ENCODE data around the gene ARHGAP44.

DNA sequence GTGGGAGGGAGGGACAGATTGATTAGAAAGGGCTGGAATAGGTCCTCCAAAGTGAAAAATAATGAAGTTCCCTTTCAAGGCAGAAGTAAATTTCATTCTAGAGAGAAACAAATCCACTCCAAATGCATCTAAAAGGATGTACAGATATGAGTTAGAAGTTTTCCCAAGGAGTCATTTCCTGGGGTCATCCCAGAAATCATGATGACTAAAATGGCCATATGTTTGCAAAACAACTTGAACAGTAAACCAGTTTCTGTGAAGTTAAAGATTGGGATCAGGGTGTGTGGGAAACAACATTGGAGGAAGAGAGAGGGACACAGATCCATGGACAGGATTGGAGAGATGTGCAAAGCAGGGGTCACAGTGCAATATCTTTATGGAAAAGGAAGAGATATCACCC, 32.5 kb upstream of the ARHGAP44 start:
- TF ChIP-seq, protein P1, sequence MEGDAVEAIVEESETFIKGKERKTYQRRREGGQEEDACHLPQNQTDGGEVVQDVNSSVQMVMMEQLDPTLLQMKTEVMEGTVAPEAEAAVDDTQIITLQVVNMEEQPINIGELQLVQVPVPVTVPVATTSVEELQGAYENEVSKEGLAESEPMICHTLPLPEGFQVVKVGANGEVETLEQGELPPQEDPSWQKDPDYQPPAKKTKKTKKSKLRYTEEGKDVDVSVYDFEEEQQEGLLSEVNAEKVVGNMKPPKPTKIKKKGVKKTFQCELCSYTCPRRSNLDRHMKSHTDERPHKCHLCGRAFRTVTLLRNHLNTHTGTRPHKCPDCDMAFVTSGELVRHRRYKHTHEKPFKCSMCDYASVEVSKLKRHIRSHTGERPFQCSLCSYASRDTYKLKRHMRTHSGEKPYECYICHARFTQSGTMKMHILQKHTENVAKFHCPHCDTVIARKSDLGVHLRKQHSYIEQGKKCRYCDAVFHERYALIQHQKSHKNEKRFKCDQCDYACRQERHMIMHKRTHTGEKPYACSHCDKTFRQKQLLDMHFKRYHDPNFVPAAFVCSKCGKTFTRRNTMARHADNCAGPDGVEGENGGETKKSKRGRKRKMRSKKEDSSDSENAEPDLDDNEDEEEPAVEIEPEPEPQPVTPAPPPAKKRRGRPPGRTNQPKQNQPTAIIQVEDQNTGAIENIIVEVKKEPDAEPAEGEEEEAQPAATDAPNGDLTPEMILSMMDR (IDR thresholded peaks at IDR 0.05), result no peak
- TF ChIP-seq EZH2 (IDR thresholded peaks at IDR 0.05), result no peak
